Measurements from ENCODE around the gene PVALB.
"Not testable (repeated sequence)": the region's sequence is repeated elsewhere in the genome, so short reads cannot be mapped to it uniquely, and the experiment has no call there.

PVALB gene

DNA sequence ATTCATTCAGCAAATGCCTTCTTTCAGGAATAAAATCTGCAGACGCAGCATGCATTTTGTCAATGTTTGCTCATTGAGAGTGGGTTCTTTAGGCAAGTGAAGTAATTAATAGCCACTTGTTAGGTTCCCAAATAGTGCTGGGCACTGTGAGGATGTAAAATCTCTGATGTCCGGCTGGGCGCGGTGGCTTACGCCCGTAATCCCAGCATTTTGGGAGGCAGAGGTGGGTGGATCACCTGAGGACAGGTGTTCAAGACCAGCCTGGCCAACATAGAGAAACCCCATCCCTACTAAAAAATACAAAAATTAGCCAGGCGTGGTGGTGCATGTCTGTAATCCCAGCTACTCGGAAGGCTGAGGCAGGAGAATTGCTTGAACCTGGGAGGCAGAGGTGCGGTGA, 62.0 kb downstream of the PVALB start:
- not testable (repeated sequence) for DNase-seq

DNA sequence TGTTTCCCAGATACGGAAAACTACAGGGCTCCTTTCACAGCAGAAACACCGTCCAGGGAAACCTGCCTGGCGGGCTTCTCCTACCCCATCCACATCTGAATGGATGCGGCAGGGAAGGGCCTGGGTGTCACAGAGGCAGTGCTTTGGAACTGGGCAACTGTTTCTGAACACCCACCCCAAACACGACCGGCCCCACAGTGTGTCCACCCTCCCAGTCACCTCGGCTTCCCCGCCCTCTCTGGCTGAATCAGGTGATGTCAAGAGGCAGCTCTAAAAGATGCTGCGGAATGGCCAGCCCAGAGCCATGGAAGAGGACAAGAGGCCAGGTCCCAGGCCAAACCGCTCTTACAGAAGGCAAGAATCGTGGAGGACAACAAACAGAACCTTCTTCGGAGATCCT, 62.9 kb downstream of the PVALB start:
- DNase-seq = no peak

DNA sequence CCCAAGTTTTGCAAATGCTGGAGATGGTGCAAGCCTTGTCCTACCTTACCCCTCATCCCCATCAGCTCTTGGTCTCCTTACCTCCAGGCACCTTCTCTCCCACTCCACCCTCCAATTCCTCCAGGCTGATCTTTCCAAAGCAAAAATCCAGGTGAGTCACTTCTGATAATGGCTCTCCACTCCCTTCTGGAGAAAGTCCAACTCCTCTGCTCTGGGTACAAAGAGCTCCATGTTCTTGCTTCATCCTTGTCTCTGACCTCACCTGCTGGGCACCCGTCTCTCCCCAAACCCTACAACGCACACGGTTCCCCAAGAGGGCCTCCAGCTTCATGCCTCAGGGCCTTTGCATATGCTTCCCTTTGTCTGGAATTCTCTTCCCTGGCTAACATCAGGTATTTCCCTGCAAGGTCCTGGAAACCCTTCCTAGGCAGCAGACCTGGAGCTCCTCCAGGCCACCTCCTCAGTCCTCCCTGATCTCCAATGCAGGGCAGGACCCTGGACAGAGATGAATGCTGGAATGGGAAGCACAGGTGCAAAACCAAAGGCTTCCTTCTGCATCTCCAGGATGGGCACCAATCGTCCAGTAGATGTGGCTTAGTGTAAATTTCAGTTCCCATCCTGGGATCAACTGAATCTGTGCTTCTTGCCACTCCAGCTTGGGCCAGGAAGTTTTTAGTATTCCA, 63.6 kb downstream of the PVALB start:
- no peak for DNase-seq

Data from NCI-H2171 (cell line).